Skeletal muscle tissue (tissue), 4 donors: Measurements from ENCODE around the gene TNP2. TPM values are rescaled to one million over a fixed set of nuclear protein-coding genes. Genes with fewer than 3 reads are reported as not detected.

ENCODE experiments used
- H3K27ac ChIP-seq: one replicate; pipeline ENCODE4 v1.7.0; 2013; ENCODE audit warnings: mild to moderate bottlenecking, low read depth, low read length, inconsistent platforms
- H3K27me3 ChIP-seq, 3 donors: one replicate each; pipeline ENCODE4 v1.7.0; 2013; ENCODE audit warnings: low read length in 3 of 3; ENCODE audit not compliant: control insufficient read depth in 3 of 3, insufficient read depth in 3 of 3
- H3K36me3 ChIP-seq, 3 donors: one replicate each; pipeline ENCODE4 v1.7.0; 2013; ENCODE audit warnings: low read length in 3 of 3; ENCODE audit not compliant: control insufficient read depth in 3 of 3, insufficient read depth in 3 of 3
- H3K4me1 ChIP-seq, 3 donors: one replicate each; pipeline ENCODE4 v1.7.0; 2013; ENCODE audit warnings: low read length in 3 of 3, mild to moderate bottlenecking in 3 of 3; ENCODE audit not compliant: control insufficient read depth in 3 of 3, insufficient read depth in 3 of 3
- H3K4me3 ChIP-seq, 3 donors: one replicate each; pipeline ENCODE4 v1.7.0; 2013; ENCODE audit warnings: low read length in 3 of 3
- H3K9ac ChIP-seq, 3 donors: one replicate each; pipeline ENCODE4 v1.7.0; 2013; ENCODE audit warnings: low read length in 3 of 3, mild to moderate bottlenecking in 3 of 3, moderate library complexity in 2 of 3, low read depth in 1 of 3
- H3K9me3 ChIP-seq, 3 donors: one replicate each; pipeline ENCODE4 v1.7.0; 2013; ENCODE audit warnings: low read length in 3 of 3; ENCODE audit not compliant: control insufficient read depth in 3 of 3
- total RNA-seq: library from RNA; depleted of rRNA; stranded (reverse); fragments of >200 nt; gene quantifications from one replicate; pipeline ENCODE4 v1.2.3, GENCODE V29; 2014
- donor health status: Osteomylitis.

The TNP2 gene
- total RNA-seq, 1 donor from 2014 or later: not detected

- Histone ChIP-seq H3K9me3 (no peaks in the 10 kb centered on the region), H3K36me3 (no peaks in the 10 kb centered on the region), H3K27me3 (peaks cover 0 to 6% (median 0%) of the 10 kb centered on the region in 3 donors), H3K4me3 (no peak overlapping the region), H3K9ac (no peak overlapping the region), H3K4me1 (peaks cover 0 to 5% (median 0%) of the 10 kb centered on the region in 3 donors), H3K27ac (no peak overlapping the region)
These were observed 40.9 kb upstream of the TNP2 start for GRCh38 chr16:11309895-11310633.

- H3K4me1 ChIP-seq: peaks cover 0 to 5% (median 0%) of the 10 kb centered on the region in 3 donors
- H3K27ac ChIP-seq: no peak overlapping the region
- H3K27me3 ChIP-seq: peaks cover 0 to 6% (median 0%) of the 10 kb centered on the region in 3 donors
- H3K36me3 ChIP-seq: no peaks in the 10 kb centered on the region
- no peaks in the 10 kb centered on the region for H3K9me3 ChIP-seq
- no peak overlapping the region for H3K9ac ChIP-seq
- no peak overlapping the region for H3K4me3 ChIP-seq
These were observed 39.6 kb upstream of the TNP2 start for GRCh38 chr16:11308493-11309283.

- Histone ChIP-seq H3K27me3 (peaks cover 0 to 6% (median 0%) of the 10 kb centered on the region in 3 donors), H3K9ac (no peak overlapping the region), H3K9me3 (no peaks in the 10 kb centered on the region), H3K4me3 (no peak overlapping the region), H3K27ac (no peak overlapping the region), H3K36me3 (no peaks in the 10 kb centered on the region), H3K4me1 (peaks cover 0 to 7% (median 0%) of the 10 kb centered on the region in 3 donors)
These were observed 38.7 kb upstream of the TNP2 start for GRCh38 chr16:11307639-11308492.

GRCh38 chr16:11306997-11307638, 38.0 kb upstream of the TNP2 start:
- H3K27me3 ChIP-seq: peaks cover 0 to 6% (median 0%) of the 10 kb centered on the region in 3 donors
- no peaks in the 10 kb centered on the region for H3K36me3 ChIP-seq
- H3K4me1 ChIP-seq: peaks cover 0 to 7% (median 0%) of the 10 kb centered on the region in 3 donors
- H3K27ac ChIP-seq: no peak overlapping the region
- no peak overlapping the region for H3K9ac ChIP-seq
- no peak overlapping the region for H3K4me3 ChIP-seq
- H3K9me3 ChIP-seq: no peaks in the 10 kb centered on the region

GRCh38 chr16:11306381-11306780, 37.3 kb upstream of the TNP2 start:
- Histone ChIP-seq H3K27me3 (peaks cover 0 to 6% (median 0%) of the 10 kb centered on the region in 3 donors), H3K9ac (no peak overlapping the region)

GRCh38 chr16:11303405-11304138, 34.4 kb upstream of the TNP2 start:
- Histone ChIP-seq H3K9ac (no peak overlapping the region), H3K27me3 (peaks cover 0 to 3% (median 0%) of the 10 kb centered on the region in 3 donors), H3K4me1 (peaks cover 0 to 2% (median 0%) of the 10 kb centered on the region in 3 donors), H3K36me3 (no peaks in the 10 kb centered on the region), H3K4me3 (no peak overlapping the region), H3K9me3 (no peaks in the 10 kb centered on the region), H3K27ac (no peak overlapping the region)

More at GRCh38 chr16:11306381-11306780, 37.3 kb upstream of the TNP2 start:
- Histone ChIP-seq H3K27ac (no peak overlapping the region), H3K4me1 (peaks cover 0 to 5% (median 0%) of the 10 kb centered on the region in 3 donors), H3K4me3 (no peak overlapping the region), H3K9me3 (no peaks in the 10 kb centered on the region), H3K36me3 (no peaks in the 10 kb centered on the region)

- Histone ChIP-seq H3K9ac (no peak overlapping the region), H3K27ac (no peak overlapping the region), H3K36me3 (no peaks in the 10 kb centered on the region), H3K27me3 (no peaks in the 10 kb centered on the region), H3K9me3 (no peaks in the 10 kb centered on the region), H3K4me3 (no peak overlapping the region), H3K4me1 (peaks cover 0 to 2% (median 2%) of the 10 kb centered on the region in 3 donors)
These were observed 33.9 kb upstream of the TNP2 start for GRCh38 chr16:11302977-11303376.

GRCh38 chr16:11301645-11302501, 32.7 kb upstream of the TNP2 start:
- Histone ChIP-seq H3K9ac (no peak overlapping the region), H3K4me3 (no peak overlapping the region), H3K27me3 (no peaks in the 10 kb centered on the region), H3K27ac (no peak overlapping the region), H3K9me3 (no peaks in the 10 kb centered on the region), H3K36me3 (no peaks in the 10 kb centered on the region), H3K4me1 (peaks cover 9 to 13% (median 11%) of the 10 kb centered on the region in 3 donors)
